HG03575 (cell line): ENCODE data around the gene COX8A.
"Not testable (repeated sequence)": the region's sequence is repeated elsewhere in the genome, so short reads cannot be mapped to it uniquely, and the experiment has no call there.

ENCODE experiments used
- ATAC-seq: cut with Tn5 transposase; IDR thresholded peaks from one replicate; pipeline ENCODE4 v1.9.1; 2021; ENCODE audit not compliant: unreplicated experiment, insufficient number of reproducible peaks, low FRiP score; ENCODE audit errors: extremely low read depth

Gene COX8A

DNA sequence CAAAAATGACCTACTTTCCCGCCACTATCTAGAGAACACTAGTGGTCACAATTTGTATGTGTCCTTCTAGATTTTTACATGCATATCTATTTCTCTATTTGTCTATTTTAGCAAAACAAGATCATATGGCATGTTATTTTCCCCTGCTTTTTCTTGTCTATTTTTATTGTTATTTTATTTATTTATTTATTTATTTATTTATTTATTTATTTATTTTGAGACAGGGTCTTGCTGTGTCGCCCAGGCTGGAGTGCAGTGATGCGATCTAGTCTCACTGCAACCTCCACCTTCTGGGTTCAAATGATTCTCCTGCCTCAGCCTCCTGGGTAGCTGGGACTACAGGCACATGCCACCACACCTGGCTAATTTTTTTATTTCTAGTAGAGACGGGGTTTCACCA is 10.5 kb upstream of the COX8A start:
- ATAC-seq = not testable (repeated sequence)

DNA sequence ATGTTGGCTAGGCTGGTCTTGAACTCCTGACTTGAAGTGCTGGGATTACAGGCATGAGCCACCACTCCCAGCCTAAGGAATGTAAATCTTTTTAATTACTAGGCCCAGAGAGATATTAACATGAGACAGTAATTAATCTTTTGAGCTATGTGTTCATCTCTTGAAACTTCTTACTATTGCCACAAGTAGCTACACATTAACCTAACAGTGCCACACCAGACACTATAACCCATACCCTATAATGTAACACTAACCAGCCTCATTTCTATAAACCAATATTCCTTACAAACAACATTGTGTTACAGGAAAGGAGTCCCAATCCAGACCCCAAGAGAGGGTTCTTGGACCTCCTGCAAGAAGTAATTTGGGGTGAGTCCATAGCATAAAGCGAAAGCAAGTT is 8.0 kb upstream of the COX8A start:
- ATAC-seq = no peak

DNA sequence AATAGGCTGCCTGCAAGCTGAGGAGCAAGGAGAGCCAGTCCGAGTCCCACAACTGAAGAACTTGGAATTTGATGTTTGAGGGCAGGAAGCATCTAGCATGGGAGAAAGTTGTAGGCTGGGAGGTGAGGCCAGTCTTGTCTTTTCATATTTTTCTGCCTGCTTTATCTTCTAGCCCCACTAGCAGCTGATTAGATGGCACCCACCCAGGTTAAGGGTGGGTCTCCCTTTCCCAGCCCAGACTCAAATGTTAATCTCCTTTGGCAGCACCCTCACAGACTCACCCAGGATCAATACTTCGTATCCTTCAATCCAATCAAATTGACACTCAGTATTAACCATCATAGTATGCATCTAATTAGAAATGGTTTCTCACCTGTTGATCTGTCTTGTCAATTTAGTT is 5.0 kb upstream of the COX8A start:
- ATAC-seq = no peak

DNA sequence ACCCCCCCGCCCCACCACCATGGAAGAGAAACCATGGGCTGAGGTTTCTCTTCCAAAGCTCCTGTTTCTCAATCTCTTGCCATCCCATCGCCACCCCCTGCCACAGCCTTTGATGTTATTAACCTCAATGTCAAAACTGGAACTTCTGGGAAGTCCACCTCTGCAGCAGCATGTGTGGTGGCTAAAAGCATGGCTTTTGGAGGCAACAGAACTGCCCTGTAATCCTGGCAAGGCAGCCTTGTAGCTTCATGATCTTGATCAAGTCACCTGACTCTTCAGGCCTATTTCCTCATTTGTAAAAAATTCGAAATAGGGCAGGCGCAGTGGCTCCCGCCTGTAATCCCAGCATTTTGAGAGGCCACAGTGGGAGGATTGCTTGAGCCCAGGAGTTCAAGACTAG is 3.5 kb upstream of the COX8A start:
- ATAC-seq = no peak

DNA sequence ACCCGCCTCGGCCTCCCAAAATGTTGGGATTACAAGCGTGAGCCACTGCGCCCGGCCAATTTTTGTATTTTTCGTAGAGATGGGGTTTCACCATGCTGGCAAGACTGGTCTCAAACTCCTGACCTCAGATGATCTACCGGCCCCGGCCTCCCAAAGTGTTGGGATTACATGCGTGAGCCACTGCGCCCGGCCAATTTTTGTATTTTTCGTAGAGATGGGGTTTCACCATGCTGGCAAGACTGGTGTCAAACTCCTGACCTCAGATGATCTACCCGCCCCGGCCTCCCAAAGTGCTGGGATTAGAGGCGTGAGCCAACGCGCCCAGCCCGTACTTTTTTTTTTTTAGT is 535 bp upstream of the COX8A start:
- ATAC-seq = not testable (repeated sequence)

DNA sequence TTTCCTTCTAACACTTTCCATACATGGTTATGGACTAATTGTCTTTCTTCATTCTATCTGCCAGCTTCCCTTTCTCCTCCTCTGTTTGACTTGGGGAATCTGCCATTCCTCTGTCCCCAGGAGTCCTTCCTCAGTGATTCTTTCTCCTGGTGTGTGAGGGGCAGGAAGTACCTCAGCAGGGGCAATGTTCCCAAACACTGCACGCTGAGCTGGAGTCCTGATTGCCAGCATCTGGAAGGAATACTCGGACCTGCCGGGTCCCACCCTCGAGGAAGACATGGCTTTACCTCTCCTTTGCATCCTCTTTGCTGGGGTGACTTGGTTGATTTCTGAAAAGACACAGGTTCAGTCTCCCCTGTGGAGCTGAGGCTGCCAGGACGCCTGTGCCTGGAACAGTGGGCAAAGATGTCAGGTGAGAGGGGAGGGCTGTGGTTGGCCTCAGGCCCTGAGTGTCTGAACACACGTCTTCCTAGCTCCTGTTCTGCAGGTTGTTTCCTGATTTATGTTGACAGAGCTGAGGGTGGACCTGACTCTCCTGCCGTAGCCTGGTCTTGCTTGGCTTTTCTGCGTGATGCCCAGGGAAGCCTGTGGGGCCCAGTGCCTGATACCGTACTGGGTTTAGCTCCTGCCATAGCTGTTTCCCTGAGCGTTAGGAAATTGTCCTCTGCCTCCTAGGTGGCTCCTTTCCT is 4.3 kb downstream of the COX8A start:
- no peak for ATAC-seq

DNA sequence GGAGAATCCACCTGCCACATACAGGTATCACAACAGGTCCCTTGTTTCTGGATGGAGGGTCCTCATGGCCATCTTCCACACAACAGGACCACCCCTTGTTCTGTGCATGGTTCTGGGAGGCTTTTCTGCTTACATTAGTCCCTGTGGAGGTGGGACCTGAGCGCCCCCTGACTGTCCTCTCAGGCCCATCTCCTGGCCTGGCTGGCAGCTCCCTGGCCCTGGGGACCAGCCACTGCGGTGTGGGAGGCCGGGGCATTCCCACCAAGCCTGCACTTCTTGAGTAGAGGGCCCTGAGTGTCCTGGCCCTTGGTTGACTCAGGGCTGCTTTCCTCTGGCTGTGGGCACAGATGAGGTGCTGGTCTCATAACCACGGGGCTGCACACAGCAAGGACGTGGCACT is 5.0 kb downstream of the COX8A start:
- no peak for ATAC-seq

DNA sequence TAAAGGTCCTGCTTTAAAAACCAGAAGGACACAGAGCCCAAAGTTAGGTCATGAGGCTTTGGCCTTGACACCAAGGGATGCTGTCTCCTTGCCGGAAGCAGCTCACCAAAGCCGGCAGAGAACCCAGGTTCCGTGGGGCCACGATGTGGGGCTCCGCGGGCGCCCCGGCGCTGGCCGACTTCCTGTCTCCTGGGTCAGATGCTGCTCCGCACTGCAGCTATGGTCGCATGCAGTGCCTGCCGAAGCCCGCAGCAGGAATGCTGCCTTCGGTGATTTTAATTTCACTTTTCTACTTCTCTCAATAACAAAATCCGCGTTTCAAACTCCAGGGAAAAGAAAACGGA is 11.4 kb downstream of the COX8A start:
- no peak for ATAC-seq

DNA sequence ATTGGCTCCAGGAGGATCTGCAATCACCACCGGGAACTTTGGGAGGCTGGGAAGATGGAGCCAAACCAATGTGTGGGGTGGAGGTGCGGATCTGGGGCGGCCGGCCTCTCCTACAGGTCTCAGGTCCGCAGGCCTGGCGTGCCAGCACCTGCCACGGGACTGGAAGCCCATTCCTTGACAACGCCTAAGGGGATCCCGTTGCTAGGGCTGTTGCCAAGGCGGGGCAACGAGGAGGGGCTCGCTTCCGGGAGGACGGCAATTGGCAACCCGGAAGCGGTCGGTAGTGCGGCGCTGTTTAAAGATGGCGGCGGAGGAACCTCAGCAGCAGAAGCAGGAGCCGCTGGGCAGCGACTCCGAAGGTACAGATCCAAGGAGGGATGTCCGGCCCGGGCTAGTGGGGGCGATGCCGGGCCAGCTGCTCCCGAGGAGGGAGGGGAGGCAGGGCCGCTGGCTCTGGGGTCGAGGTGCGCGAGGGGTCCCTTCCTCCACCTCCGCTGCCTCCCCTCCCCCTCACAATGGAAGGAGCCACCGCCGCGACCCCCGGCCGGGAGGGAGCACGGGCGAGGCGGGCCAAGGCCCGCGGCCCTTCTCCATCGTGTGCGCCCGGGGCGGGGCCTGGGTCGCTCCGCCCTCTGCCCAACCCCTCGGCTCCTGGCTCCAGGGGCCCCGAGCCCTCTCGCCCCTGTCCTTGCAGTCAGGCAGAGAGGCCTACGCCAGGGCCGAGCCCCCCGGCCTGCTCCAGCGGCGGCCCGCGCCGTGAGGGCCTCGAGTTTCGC is 11.9 kb downstream of the COX8A start, which contains the start of gene OTUB1:
TSS of gene OTUB1 (plus strand) at position 283 of the 776 bp plus-strand sequence. CDS start at position 302, 19 bp downstream.
- no peak for ATAC-seq

DNA sequence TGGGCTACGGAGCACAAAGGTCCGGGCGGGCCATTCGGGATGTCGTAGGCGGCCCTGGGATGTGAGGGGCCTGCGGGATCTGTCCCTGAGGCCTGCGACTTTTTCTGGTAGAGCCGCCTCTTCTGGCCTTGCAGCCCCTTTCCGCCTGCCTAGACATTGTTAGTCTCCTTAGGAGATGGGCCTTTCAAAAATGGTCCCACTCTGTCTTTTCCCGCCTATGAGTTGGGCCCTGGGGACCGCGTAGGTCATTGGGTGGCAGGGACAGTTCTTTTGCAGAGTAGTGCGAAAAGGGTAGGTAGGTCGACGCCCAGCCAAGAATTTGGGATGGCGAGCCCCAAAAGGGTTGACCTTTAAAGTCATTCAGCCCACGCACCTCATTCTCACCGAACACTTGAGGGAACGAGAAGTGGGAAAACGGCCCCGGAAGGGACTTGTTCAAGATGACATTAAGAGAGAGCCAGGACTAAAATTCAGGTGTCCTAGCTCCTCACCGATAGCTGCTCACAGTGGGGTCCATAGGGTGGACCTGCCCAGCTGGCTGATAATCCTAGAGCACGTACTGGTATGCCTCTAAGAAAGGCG is 12.6 kb downstream of the COX8A start:
- ATAC-seq = no peak

DNA sequence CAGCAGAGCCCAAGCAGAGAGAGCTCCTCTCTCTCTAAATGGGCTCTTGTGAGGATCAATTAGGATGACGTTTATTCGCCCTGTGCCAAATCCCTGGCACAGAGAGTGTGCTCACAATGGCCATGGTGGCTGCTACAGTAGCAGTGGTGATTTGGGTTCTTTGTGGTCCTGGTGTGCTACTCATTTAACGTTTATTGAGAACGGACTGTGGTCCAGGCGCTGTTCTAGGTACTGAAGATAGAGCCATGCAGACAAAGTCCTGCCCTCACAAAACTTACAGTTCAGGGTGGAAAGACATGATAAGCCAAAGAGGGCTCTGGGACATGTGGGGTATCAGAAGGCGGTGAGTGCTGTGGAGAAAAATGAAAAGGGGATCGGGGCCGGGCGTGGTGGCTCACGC is 17.1 kb downstream of the COX8A start:
- ATAC-seq = no peak

DNA sequence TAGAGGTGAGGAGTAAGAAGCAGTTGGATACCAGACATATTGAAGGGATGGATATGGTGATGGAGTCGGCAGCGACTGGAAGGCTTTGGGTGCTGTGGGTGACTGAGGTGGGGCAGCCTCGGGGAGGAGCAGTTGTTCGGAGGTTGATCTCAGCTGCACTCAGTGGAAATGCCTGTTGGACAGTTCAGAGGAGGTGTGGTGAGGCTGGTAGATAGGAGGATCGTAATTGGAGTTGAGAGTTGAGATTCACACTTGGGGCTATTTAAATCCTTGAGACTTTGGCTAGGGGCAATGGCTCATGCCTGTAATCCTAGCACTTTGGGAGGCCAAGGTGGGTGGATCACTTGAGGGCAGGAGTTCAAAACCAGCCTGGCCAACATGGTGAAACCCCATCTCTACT is 18.7 kb downstream of the COX8A start:
- no peak for ATAC-seq

DNA sequence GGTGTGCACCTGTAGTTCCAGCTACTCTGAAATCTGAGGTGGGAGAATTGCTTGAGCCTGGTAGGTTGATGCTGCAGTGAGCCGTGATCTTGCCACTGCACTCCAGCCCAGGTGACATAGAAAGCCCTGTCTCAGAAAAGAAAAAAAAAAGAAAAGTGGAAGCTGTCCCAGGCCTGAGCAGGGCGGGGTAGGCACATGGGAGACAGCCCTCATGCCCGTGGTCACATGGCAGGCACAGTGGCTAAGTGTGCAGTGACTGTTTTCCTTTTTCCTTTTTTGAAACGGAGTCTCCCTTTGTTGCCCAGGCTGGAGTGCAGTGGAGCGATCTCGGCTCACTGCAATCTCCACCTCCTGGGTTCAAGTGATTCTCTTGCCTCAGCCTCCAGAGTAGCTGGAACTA is 19.6 kb downstream of the COX8A start:
- no peak for ATAC-seq

DNA sequence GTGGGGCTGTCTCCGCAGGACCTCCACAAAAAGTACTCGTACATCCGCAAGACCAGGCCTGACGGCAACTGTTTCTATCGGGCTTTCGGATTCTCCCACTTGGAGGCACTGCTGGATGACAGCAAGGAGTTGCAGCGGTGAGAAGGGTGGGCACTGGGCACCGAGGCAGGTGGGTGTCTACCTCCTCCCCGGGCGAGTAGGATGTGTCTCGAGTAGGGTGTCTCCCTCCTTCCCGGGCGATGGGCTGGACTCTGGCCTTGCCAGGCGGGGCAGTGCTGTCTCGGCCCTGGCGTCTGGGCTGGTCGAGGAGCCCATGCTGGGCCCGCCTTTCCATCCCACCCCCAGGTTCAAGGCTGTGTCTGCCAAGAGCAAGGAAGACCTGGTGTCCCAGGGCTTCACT is 22.1 kb downstream of the COX8A start:
- ATAC-seq = no peak

DNA sequence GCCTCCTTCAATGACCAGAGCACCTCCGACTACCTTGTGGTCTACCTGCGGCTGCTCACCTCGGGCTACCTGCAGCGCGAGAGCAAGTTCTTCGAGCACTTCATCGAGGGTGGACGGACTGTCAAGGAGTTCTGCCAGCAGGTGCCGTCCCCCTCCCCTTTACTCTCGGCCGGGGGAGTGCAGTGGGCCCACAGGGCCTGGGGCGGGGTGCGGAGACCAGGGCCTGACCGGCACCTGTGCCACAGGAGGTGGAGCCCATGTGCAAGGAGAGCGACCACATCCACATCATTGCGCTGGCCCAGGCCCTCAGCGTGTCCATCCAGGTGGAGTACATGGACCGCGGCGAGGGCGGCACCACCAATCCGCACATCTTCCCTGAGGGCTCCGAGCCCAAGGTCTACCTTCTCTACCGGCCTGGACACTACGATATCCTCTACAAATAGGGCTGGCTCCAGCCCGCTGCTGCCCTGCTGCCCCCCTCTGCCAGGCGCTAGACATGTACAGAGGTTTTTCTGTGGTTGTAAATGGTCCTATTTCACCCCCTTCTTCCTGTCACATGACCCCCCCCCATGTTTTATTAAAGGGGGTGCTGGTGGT is 22.8 kb downstream of the COX8A start:
- ATAC-seq = no peak

DNA sequence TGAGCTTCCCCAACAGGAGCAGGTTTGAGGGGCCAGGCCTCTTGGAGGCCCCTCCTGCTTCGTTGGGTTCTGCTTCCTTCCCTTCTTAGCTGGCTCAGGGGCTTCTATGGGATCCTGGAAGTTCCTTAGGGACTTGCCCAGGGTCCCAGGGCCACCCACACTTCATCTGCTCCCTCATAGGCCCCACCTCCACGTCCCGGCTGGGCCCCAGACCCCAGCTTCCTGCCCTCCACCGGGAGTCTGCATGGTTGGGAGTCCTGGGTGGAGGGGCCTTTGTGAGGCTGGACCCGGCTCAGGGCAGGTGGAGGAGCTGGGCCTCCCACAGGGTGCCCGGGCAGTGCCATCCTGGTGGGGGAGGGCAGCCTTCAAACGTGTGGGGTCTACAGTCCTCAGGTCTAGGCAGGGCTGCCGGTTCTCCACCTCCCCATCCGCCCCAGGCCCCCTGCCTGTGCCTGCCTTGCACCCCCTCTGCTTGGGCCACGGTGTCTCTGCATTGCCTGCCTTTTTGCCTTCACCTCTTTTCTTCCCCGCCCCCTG is 23.4 kb downstream of the COX8A start:
- ATAC-seq = no peak

DNA sequence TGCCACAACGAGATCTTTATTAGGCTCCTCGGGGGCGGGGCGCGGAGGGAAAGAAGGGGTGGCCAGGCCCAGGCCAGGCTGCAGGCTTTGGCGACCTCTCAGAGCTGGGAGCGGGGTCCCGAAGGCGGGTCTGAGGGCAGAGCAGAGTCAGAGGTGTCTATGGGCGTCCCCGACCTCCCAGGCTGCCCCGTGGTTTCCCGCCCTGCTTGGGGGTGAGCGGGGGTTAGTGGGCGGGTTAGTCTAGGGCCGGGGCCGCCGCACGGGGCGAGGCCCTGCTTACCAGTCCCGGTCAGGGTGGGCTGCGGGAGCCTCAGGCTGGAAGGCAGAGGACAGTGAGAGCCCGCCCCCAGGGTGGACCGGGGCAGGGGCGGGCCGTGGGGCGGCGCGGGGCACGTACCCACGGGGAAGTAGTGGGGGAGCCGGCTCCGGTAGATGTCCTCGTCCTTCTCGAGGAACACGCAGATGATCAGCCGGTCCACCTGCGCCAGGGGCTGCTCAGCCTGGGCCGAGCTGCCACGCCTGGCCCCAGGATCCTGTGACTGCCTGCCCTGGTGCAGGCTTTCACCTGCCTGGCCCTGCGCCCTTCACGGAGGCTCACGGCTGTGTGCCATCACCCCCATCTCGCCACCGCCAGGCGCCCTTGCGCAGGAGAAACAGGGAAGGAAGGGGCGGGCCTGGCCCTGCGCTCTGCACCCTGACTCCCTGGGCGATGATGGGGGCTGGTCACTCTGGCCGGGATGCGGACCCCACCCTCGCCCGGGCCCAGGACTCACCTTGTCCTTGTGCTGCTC is 24.3 kb downstream of the COX8A start:
- no peak for ATAC-seq

DNA sequence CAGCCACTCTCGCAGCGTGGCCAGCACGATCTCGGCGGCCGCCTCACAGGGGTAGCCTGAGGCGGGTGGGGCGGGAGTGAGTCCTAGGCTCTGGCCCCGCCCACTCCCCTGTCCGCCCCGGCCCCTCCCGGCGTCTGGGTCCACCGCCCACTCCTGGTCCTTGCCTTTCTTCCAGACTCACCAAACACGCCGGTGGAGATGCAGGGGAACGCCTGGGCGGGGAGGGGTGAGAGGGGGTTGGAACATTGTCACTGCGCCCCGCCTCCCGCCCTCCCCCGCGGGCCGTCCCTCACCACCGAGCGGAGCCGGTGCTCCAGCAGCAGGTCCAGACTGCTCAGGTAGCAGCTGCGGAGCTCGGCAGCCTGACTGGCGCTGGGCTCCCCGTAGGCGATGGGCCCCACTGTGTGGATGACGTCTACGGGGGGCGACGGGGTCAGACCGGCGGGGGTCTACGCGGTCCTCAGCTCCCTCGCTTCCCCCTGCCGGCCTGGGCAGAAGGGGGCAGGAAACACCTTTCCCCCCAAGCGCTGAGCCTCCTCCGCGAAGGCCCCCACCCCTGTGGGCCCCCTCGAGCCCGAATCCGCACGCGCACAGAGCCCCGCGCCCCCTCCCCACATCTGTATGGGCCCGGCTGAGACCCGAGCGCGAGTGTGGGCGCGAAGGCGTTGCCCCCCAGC is 25.1 kb downstream of the COX8A start:
- ATAC-seq = no peak
